GM12892 (cell line): ENCODE measurements around the gene HIP1R.

Experiments
- POLR2A ChIP-seq: IDR thresholded peaks from 2 replicates; pipeline ENCODE4 v1.6.1; 2011; ENCODE audit warnings: low read depth, low read length, control low read depth
- TAF1 ChIP-seq: IDR thresholded peaks from 2 replicates; pipeline ENCODE4 v1.6.1; 2011; ENCODE audit warnings: low read depth, mild to moderate bottlenecking, control low read depth, low read length, borderline replicate concordance

- no peak for TF ChIP-seq TAF1
- TF ChIP-seq POLR2A: no peak
These were observed 40.4 kb downstream of the HIP1R start for GRCh38 chr12:122875590-122876220.
